DND-41 (cell line): Measurements from ENCODE around the gene RALY.

Experiments
- EZH2 ChIP-seq: IDR thresholded peaks from 3 replicates; pipeline ENCODE4 v1.6.1; 2012; ENCODE audit warnings: borderline replicate concordance, low read depth, mild to moderate bottlenecking, moderate library complexity, low read length, inconsistent platforms; ENCODE audit not compliant: severe bottlenecking
- TF ChIP-seq, protein P1 (sequence below): IDR thresholded peaks from 2 replicates; pipeline ENCODE4 v1.5.1; 2012; ENCODE audit warnings: borderline replicate concordance, low read length, moderate library complexity, mild to moderate bottlenecking; ENCODE audit not compliant: poor library complexity, severe bottlenecking; ENCODE audit errors: extremely low read depth

DNA sequence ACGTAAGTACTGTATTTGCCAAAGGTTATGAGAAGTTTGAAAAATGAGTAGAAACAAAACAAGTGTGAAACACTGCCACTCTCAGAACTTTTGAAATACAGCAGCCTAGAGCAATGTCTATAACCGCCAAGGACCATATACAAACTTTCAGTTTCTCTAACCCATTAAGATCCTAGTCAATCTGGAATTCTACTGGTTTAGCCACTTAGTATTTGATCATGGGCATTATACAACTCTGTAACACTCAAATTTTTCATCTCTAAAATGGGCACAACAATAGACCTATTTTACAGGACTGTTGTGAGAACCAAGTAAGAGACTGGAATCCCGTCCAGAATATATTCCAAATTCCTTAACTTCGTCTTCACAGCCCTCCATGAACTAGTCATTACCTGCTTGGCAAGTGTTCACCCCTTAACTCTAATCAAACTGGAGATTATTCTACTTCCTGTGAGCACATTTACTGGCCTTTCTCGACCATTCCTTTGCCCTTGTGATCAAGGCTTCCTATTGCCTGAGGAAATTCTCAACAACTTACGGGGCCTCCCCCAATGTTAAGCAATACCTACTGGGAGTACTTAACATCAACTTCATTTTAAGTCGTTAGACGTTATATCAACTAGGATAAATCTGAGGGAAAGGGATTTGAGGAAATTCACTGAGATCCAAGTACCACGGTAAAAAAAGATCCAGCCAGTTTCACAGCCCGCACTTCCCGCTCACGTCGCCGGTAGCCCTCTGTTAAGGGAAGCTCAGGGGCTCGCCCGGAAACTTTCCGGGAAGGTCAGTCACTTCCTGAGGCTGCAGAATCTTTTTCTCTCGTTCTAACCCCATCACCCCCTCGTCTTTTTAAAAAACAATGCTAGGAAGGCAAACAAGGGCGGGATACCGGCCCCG is 117.3 kb downstream of the RALY start:
- TF ChIP-seq, protein P1, sequence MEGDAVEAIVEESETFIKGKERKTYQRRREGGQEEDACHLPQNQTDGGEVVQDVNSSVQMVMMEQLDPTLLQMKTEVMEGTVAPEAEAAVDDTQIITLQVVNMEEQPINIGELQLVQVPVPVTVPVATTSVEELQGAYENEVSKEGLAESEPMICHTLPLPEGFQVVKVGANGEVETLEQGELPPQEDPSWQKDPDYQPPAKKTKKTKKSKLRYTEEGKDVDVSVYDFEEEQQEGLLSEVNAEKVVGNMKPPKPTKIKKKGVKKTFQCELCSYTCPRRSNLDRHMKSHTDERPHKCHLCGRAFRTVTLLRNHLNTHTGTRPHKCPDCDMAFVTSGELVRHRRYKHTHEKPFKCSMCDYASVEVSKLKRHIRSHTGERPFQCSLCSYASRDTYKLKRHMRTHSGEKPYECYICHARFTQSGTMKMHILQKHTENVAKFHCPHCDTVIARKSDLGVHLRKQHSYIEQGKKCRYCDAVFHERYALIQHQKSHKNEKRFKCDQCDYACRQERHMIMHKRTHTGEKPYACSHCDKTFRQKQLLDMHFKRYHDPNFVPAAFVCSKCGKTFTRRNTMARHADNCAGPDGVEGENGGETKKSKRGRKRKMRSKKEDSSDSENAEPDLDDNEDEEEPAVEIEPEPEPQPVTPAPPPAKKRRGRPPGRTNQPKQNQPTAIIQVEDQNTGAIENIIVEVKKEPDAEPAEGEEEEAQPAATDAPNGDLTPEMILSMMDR, result peak; percentile 40
- no peak for TF ChIP-seq EZH2
